CD4-positive, CD25-positive, alpha-beta regulatory T cell (primary cell): ENCODE results near the gene SAMD4A. TPM values are rescaled to one million over a fixed set of nuclear protein-coding genes. Genes with fewer than 3 reads are reported as not detected.

Source experiments
- ATAC-seq, 2 donors: fragments of 150-1000 bp; cut with Tn5 transposase; one replicate each; pipeline ENCODE4 v1.10.0; 2021; ENCODE audit warnings: low read depth in 2 of 2, moderate number of reproducible peaks in 2 of 2, moderate library complexity in 1 of 2
- DNase-seq, 3 donors: peaks; one replicate each; pipeline versions ENCODE4 v3.0.0 to v3.0.0-alpha.2; 2012 to 2022; ENCODE audit warnings: mixed read lengths in 1 of 3
- H3K27ac ChIP-seq: one replicate; pipeline ENCODE4 v1.7.0; 2013; ENCODE audit warnings: mild to moderate bottlenecking, low read length; ENCODE audit not compliant: insufficient read depth, poor library complexity, severe bottlenecking
- H3K27me3 ChIP-seq: one replicate; pipeline ENCODE4 v1.7.0; 2013; ENCODE audit warnings: low read length; ENCODE audit not compliant: control insufficient read depth, insufficient read depth
- H3K36me3 ChIP-seq: one replicate; pipeline ENCODE4 v1.7.0; 2013; ENCODE audit warnings: mild to moderate bottlenecking, low read length, moderate library complexity; ENCODE audit not compliant: control insufficient read depth, insufficient read depth
- H3K4me1 ChIP-seq: 2 replicates; pipeline ENCODE4 v1.7.0; 2013; ENCODE audit warnings: mild to moderate bottlenecking, low read length; ENCODE audit not compliant: insufficient read depth, control insufficient read depth, poor library complexity, severe bottlenecking
- H3K4me3 ChIP-seq: one replicate; pipeline ENCODE4 v1.7.0; 2013; ENCODE audit warnings: low read depth, mild to moderate bottlenecking, low read length, moderate library complexity
- H3K9me3 ChIP-seq, 2 experiments: 1 replicate in 1 of 2; 2 replicates in 1 of 2; pipeline ENCODE4 v1.7.0; 2013; ENCODE audit warnings: low read length in 2 of 2, mild to moderate bottlenecking in 1 of 2, moderate library complexity in 1 of 2; ENCODE audit not compliant: control insufficient read depth in 2 of 2
- H3K27ac Mint-ChIP-seq, 3 donors: one replicate each; pipeline ENCODE4 v1.8.0; 2020 to 2022; ENCODE audit warnings: mild to moderate bottlenecking in 3 of 3, mixed read lengths in 3 of 3, moderate library complexity in 2 of 3
- H3K27me3 Mint-ChIP-seq: one replicate; pipeline ENCODE4 v1.8.0; 2022; ENCODE audit warnings: mild to moderate bottlenecking, mixed read lengths
- H3K36me3 Mint-ChIP-seq: one replicate; pipeline ENCODE4 v1.8.0; 2020; ENCODE audit warnings: mixed read lengths
- H3K4me1 Mint-ChIP-seq, 4 donors: one replicate each; pipeline ENCODE4 v1.8.0; 2020 to 2022; ENCODE audit warnings: mixed read lengths in 4 of 4, mild to moderate bottlenecking in 1 of 4
- H3K4me3 Mint-ChIP-seq, 4 donors: one replicate each; pipeline ENCODE4 v1.8.0; 2020 to 2022; ENCODE audit warnings: mild to moderate bottlenecking in 4 of 4, mixed read lengths in 4 of 4, moderate library complexity in 3 of 4
- H3K9me3 Mint-ChIP-seq, 7 donors: one replicate each; pipeline ENCODE4 v1.8.0; 2020 to 2022; ENCODE audit warnings: mixed read lengths in 7 of 7, mild to moderate bottlenecking in 3 of 7, moderate library complexity in 2 of 7
- polyA plus RNA-seq, 4 donors: library from polyadenylated mRNA; unstranded; fragments of 300-500 nt; fragmentation: Illumina TruSeq; gene quantifications; one replicate each; pipeline ENCODE4 v1.2.3, GENCODE V29; 2021
- total RNA-seq: library from RNA; stranded (reverse); gene quantifications from one replicate; pipeline ENCODE4 v1.2.3, GENCODE V29; 2022

The SAMD4A gene
- total and polyA plus RNA-seq, 5 donors from 2014 or later: 0.05 to 7.9 (median 0.13) TPM; not detected in 1

DNA sequence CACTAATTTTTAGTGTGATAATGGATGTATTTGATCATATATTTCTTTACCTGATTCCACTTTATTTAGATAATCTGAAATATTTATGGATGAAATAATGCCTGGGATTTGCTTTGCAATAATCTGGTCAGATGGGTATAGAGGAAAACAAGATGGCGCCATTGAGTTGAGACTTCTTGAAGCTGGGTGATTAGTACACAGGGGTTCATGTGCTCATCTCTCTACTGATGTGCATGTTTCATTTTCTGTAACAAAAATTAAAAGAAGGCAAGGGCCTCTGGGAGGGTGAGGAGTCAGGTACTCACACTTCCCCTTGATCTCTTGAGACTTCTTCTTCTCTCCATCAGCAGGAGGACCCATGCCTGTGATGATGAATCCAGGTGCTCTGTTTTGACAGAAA lies 273.9 kb downstream of the SAMD4A start:
- Mint-ChIP-seq H3K4me3 (no peak overlapping the region), H3K36me3 (peaks cover 49% of the 10 kb centered on the region), H3K27ac (peak overlapping the region in 1 of 3 donors; percentile 62), H3K9me3 (no peaks in the 10 kb centered on the region), H3K27me3 (no peaks in the 10 kb centered on the region), H3K4me1 (peaks cover 0 to 4% (median 0%) of the 10 kb centered on the region in 4 donors)
- H3K4me1 ChIP-seq: no peaks in the 10 kb centered on the region
- H3K27ac ChIP-seq: no peak overlapping the region
- H3K36me3 ChIP-seq: peaks cover 43% of the 10 kb centered on the region
- no peaks in the 10 kb centered on the region for H3K27me3 ChIP-seq
- no peak overlapping the region for H3K4me3 ChIP-seq
- DNase-seq: no peak
- ATAC-seq: no peak
- no peaks in the 10 kb centered on the region for H3K9me3 ChIP-seq

Other genes starting within 250 kb of the SAMD4A start
- 9.3 TPM for gene CDKN3, start 170.1 kb upstream of the SAMD4A start, total RNA-seq
- gene CDKN3, start 170.1 kb upstream of the SAMD4A start, polyA plus RNA-seq: 10 to 100 TPM; 12.2 to 20.7 (median 17.2) TPM
- 40.5 TPM for gene CNIH1, start 125.8 kb upstream of the SAMD4A start, total RNA-seq
- gene CNIH1, start 125.8 kb upstream of the SAMD4A start, polyA plus RNA-seq: 100 to 1,000 TPM in 2 of 4 donors, 10 to 100 TPM in 2; 81.2 to 112 (median 102) TPM
- 30.7 TPM for gene GMFB, start 78.1 kb upstream of the SAMD4A start, total RNA-seq
- 10 to 100 TPM; 16.3 to 25.9 (median 19.4) TPM for gene GMFB, start 78.1 kb upstream of the SAMD4A start, polyA plus RNA-seq
- gene CGRRF1, start 57.2 kb upstream of the SAMD4A start, total RNA-seq: 27.7 TPM
- 10 to 100 TPM; 31.1 to 45.6 (median 33.4) TPM for gene CGRRF1, start 57.2 kb upstream of the SAMD4A start, polyA plus RNA-seq